HG03066 (cell line): ENCODE results near the gene S100A5.

ENCODE experiments used
- ATAC-seq: cut with Tn5 transposase; IDR thresholded peaks from one replicate; pipeline ENCODE4 v1.9.1; 2021; ENCODE audit warnings: low read depth; ENCODE audit not compliant: unreplicated experiment

Gene S100A5

DNA sequence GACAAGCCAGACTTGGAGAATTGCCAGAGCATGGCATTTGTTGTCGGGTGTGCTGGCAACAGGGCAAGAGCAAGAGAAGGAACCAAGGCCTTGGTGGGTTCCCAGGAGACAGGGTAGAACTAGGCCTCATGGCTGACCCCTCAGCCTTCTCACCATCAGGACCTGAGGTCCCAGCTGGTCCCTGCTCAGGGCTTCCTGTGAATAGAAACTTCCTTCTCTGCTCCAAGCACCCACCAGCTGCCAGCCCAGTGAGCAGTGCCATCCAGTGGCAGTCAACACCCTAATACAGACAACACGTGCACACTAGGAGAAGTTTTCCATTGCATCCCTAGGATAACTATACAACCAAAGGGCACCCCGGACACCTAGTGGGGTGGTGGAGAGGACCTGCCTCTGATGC is 27.7 kb downstream of the S100A5 start:
- ATAC-seq: no peak

DNA sequence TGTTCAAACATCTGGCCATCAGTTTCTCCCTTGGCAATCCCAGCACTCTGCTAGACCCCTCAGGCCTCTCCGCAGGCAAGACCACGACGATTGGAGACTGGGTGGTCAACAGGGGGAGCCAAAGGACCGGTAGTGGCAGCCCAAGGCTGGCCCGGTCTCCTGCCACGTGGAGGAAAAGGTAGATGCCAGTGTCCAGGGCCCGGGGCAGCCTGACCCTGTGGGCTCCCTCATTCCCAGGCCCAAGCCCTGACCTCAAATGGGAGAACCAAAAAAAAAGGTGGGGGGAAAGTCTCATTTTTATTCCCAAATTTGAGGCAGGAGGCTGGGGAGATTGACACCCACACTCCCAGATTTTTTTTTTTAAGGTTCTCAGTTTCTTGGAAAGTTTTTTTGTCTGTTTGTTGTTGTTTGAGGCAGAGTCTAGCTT is 29.7 kb downstream of the S100A5 start:
- ATAC-seq: no peak

DNA sequence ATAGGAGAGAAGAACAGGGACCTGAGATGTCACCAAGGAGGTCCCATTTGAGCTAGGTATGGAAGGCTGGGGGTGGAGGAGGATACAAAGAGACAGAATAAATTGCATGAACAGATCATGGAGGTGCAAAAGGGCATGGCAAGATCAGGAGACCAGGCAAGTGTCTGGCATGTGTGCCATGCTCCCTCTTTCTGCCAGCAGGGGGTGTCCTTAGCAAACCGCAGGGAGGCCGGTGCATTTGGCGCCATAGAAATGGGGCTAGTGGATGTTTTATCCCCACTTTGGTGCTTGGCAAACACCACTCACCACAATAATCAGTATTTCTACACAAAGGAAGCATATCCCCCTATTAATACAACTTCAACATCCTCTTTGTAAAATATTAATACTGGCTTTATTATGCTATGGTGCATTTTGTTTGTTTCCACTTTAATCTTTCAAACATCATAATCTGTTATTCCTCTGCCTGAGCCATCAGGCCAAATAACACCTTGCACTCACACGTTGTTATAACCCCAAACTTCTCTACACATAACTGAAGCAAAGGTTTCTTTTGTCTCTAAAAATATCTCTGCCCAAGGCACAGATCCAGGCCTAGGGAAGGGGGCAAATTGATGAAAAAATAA is 30.9 kb downstream of the S100A5 start:
- ATAC-seq: no peak

DNA sequence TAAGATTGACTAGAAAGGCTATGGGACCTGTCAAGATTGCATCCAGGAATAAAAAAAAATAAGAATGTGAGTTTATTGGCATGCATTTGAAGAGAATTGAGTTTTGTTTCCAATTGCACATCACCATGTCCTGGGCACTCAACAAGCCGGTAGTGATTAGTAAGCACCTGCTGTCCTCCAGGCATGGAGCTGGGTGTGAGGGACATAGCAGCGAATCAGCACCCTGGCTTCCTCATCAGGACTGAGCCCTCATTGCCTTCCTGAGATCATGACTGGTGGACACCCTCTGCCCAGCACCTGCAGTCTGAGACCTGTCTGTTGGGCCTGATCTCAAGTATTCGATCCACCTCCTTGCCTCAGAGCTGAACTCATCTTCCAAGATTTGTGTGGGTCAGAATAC is 31.7 kb downstream of the S100A5 start:
- no peak for ATAC-seq

DNA sequence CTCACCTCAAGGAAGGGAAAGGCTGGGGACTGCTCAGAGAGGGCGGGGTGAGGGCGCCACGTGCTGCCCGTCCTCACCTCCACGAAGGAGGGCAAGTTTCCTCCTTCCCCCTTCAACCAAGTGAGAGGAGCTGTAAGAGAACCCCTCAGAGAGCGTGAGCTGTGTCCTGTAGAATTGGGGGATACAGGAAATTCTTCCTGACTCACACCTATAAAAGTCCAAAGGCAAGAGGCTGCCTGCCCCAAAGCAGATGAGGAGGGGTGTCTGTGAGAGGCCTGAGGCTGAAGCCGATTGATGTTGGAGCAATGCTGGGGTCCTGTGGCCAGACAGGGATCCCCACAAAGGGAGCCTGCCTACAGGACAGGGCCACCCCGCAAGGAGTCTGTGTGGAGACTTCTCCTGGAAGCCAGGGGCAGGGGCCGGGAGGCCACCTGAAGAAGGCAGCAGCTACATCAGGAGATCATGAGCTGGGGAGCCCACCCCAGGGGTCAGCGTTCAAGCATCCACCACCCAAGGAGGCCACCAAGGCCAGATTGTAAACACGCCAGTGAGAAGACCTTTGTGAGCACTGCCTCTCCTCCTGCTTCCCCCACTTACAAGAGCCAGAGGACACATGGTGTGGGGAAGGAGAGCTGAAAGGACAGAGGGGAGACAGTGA is 32.7 kb downstream of the S100A5 start:
- ATAC-seq: no peak

DNA sequence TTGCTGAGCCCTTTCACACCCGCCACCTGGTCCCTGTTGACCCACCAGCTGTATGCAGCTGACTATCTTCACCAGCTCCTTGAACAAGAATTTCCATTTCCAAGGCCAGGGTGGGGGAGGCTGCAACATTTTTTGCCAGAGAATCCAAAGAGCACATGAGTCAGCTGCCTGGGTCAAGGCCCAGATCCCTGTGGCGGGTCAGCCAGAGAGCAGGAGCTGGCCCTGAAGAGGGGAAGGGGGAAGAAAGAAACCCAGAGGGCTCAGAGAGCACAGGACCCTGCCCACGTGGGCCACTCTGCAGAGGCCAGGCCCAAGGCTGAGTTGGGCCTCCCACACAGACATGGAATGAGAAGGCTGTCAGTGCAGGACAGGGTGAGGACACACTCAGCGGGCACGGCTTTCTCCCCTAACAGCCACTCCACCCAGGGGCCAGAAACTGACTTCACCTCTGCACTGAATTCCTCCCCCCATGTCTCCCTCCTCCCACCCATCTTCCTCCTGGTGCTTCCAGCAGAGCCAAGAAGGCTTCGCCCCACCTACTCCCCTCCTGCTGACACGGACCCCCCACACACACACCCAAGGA is 33.8 kb downstream of the S100A5 start:
- no peak for ATAC-seq

DNA sequence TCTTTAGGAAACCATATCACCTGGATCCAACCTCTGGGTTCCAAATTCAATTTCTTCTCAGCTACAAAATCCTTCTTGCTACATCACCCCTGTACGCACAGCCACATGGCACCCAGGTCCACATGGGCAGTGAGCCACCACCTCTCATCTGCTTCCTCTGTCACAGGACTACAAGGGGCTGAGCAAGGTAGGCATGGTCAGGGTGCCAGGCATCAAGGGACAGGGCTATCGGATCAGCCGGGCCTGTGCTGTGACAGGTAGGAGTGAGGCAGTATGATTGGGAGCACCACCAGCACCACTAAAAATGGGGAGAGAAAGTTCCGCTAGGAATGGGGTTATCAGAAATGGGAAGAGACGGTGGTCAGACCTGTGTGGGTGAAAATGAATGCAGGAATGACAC is 34.3 kb downstream of the S100A5 start:
- ATAC-seq: no peak

GRCh38 chr1:153505576-153505975 is 35.2 kb downstream of the S100A5 start:
- ATAC-seq: no peak

DNA sequence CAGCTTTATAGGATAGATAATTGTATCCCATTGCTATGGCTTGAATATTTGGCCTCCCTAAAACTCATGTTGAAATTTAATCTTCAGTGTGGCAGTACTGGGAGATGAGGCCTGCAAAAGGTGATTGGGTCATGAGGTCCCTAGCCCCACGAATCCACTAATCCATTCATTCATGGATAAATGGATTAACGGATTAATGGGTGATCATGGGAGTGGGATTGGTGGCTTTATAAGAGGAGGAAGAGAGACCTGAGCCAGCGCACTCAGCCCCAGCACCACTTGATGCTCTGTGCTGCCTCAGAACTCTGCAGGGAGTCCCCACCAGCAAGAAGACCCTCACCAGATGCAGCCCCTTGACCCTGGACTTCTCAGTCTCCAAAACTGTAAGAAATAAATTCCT is 37.0 kb downstream of the S100A5 start:
- ATAC-seq: no peak

- ATAC-seq: no peak
Measured at GRCh38 chr1:153498746-153499145, 42.0 kb downstream of the S100A5 start.

DNA sequence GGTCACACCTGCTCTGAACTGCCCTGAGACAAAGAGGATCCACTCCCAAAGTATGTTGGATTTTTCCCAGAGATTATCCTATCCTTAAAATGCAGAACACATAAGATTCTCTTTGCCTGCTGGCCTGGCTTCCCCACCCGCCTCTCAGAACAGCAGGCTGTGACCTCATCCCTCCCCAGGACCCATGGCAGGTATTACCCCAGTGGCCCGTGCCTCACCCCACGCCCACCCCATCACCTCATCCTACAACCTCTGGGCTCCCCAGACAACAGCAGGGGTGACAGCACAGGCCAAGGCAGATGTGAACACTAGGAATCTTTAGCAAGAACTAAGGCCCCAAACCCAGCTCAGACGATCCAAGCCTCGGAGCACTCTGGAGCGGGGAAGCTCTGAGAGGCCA is 45.2 kb downstream of the S100A5 start:
- no peak for ATAC-seq

GRCh38 chr1:153494976-153495535 is 45.7 kb downstream of the S100A5 start:
- ATAC-seq: no peak

- no peak for ATAC-seq
Measured at GRCh38 chr1:153493343-153493960, 47.3 kb downstream of the S100A5 start.

DNA sequence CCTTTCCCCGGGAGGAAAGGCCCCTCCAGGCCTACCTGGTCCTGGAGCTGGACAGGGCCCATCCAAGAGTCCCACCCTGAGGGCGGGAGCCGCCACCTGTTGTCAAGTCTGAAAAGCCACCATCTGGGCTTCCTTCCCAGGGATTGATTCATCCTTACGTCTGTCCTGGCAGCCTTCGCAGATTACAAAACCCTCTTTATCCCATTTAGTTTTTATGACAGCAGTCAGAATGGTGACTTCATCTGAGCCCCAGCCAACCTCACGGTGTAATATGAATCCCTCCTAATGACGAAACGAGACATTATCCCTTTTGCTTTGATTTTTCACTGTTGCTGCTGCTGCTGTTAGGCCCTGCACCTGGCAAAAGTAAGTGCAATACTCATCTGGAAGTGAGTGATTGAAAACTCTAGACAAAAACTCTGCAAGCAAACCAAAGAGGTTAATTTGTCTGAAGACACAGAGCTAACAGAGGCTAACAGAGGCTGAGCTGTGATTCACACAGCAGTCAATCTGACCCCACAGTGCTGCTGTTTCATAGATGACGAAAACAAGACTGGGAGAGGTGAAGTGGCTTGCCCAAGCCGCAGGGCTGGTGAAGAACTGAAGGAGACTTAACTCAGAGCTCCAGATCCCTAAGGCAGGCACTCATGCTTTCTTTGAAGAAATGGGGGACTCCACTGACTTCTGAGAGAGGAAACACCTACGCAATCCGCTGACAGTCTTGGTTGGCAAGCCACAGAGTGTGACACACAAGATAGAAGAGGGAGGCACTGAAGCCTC is 50.3 kb downstream of the S100A5 start:
- no peak for ATAC-seq

DNA sequence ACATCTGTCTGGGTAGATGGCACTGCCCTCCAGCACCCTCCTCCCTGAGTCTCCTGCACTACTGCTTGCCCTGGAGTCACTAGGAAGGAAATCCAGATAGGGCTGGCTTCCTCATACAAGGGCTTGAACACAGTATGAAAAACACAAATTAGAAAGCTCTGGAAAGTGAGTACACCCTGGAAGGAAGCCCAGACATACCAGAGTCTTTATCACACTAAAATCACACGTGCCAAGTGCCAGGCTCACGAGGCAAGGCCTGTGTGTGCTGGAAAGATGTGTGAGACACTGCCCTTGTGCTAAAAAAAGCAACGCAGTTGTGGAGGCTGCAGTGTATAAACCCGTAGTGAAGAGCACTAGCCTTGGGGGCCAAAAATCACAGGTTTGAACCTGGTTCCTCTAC is 52.0 kb downstream of the S100A5 start:
- no peak for ATAC-seq

DNA sequence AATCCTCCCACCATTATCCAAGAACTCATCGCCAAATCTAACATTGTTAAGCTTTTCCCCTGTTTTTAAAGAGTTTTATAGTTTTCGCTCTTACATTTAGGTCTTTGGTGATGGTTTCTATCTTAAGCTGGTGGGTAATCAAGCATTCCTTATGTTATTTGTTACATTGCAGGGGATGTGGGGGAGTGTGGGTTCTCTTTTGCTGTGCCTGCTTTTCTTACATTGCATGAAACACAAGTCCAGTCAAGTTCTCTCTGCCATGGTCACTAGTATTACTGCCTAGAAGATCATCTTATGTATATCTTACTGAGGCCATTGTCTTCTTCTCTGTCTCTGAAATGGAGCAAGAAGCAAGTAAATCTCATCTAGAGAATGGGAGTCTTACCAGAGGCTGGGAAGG is 53.0 kb downstream of the S100A5 start:
- ATAC-seq: no peak
